CD4-positive, alpha-beta T cell treated with Interleukin-6 for 4 hours (primary cell): ENCODE measurements around the gene NFYC.

Experiments
- DNase-seq: peaks from one replicate; pipeline ENCODE4 v3.0.0-alpha.2; 2020; ENCODE audit warnings: mixed read lengths

NFYC gene

DNA sequence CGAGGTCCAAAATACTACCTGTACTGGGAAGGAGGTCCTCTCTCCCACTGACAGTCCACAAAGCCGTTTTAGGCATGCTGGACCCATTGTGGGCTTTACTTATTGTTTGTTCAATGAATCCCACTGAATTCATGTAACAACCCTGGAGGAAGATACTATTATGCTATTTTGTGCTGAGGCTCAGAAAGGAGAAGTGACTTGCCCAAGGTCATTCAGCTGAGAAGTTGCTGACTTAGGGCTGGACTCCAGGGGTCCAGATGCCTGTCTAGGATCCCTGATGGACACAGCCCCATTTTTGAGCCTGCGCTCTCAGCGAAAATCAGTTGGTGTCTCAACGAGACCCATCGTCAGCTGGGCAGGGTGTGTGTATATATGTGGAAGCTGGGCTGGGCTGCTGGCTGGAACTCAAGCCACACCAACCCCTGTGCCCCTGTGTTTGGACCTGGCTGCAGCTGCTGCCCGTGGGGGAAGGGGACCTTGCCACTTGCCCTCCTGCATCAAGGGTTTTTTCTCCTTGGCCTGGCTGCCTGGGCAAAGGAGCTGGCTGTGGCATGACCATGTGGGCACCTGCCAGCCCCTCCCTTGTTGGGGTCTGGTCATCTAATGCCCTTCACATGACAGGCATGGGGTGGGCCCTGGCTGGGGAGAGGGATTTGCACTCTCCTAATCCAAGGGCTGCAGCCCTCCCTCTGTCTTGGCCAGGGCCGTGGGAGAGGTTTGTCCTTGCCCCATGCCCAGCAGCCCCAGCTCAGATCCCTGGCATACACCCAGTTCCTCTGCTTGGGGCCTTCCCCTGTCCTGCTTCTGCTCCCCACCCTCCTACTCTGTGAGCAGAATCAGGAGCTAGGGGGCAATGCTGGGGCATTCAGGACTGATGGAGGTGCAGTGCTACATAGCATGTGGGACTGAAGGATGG lies 107.1 kb downstream of the NFYC start:
- no peak for DNase-seq

DNA sequence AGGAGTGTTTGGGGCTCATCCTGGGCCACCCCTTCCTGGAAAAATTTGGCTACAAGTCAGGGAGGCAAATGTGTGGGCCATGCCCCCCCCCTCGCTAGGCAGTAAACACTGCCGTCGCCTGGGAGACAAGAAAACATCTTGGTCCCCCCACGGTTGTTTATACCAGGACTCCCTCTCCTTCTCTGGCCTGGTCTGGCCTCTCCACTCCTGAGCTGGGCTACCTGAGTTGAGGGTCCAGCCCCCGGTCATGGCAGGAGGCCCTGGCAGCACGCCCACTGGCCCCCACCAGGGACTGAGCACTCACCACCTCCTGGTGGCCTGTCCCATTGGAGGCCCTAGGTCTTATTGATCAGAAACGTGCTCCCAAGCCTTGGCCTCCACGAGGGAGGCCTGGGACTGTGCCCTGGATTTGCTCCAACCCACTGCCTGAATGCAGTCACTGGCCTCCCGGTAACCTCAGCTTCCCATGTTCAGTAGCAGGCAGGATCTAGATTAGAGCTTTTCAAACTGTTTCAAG lies 107.9 kb downstream of the NFYC start:
- no peak for DNase-seq

DNA sequence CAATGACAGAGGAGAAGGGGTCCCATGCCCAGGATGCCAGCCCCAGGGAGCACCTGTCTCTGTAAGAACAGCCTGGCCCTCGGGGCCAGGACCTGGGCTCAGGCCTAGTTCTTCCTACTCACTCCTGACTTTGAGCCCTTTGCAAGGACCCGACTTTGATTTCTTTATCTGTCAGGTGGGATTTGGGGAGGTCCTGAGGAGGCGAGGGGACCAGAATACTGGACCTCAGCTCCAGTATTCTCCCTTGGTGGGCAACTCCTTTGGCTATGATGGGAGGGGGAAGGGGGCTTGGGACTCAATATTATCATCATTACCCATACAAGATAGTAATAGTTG lies 110.2 kb downstream of the NFYC start:
- DNase-seq: no peak

DNA sequence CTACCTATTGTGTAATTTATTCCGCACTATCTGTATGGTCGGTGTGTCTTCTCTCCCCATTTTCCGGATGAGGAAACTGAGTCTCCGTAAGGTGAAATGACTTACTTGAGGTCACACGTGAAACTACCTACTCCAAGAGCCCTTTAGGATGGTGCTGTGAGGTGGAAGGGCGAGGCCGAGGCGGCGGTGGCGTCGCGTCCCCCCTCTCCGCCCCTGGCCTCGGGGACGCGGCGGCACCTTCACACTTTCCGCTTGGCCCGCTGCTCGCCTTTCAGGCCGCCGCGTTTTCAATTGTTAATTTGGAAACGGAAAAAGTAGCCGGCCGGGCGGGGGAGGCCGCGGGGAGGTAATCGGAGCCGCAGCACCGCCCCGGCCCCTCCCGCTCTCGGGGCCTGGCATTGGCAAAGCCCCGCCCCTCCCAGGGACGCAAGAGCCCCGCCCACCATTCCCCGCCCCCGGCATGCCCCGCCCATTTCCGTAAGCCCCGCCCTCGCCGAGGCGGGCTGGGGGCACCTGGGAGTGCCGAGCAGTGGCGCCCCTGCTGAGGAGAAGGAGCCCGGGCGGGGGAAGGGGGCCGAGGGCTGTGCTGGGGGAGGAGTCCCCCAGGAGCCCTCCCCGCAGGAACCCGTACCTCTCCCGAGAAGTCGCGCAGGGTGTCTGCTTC lies 110.7 kb downstream of the NFYC start:
- peak; percentile 90 for DNase-seq

DNA sequence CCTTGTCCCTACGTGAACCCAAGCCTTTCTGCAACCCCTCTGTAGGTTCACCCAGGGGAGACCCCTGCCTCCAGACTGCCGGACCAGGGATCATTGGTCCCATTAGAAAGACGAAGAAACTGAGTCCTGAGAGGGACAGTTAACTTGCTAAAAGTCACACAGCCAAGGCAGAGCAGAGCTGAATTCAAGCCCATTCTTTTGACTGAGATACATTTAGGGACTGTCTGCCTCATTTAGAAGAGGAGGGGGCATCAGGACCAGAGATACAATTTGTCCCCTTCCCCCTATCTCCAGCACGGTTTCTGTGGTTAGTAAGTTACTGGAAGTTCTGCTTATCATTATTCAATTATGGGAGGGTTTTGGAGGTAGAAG lies 111.2 kb downstream of the NFYC start:
- DNase-seq: no peak

DNA sequence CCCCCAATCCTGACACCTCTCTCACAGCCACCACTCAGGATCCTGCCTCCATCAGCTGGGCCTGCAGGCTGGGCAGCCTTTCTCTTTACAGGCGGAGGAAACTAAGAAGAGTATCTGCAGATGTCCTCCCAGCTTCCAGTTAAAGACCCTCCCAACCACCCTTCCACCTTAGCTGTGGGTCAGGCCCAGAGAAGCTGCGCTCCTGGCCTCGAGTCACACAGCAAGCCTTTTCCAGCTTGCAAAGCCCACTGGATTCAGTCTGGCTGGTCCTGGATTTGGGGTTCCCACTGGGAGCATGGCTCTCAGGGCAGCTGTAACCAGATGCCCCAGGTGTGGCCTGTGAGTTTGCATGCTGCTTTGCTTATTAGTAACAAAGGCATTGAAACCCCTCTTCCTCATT lies 111.9 kb downstream of the NFYC start:
- DNase-seq: no peak

DNA sequence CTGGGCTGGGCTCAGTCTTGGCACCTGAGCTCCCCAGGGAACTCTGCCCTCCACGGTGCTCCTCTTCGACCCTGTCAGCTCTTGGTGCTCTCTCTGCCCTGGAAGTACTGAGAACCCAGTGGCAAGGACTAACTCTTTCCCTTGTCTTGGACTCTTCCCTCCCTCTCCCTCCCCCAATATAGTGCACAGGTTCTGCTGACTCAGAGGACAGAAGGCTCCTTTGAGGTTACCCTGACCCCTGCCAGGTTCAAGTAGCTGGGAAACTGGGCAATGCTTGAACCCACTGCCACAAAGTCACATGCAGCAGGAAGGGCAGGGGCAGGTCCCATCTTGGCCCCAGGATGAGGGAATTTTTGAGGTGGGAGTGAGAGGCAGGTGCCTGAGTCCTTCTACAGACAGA lies 112.4 kb downstream of the NFYC start:
- no peak for DNase-seq

DNA sequence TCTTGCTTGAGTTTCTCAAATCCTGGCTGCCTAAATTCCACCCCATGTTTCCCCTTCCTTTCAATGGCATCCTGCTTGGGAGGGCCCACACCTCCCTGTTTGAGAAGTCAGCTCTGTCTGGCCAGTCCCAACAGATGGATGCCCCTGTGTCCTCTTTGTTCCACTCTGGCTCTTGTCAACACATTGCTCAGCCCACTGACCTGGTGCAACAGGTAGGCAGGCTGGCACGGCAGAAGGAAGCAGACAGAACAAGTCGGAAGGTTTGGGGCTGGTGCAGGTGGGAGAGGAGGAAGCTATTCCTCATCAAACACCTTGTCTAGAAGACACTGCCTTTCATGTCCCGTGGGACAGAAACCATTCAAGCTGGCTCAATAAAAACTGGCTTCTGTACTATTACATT lies 114.7 kb downstream of the NFYC start:
- no peak for DNase-seq

DNA sequence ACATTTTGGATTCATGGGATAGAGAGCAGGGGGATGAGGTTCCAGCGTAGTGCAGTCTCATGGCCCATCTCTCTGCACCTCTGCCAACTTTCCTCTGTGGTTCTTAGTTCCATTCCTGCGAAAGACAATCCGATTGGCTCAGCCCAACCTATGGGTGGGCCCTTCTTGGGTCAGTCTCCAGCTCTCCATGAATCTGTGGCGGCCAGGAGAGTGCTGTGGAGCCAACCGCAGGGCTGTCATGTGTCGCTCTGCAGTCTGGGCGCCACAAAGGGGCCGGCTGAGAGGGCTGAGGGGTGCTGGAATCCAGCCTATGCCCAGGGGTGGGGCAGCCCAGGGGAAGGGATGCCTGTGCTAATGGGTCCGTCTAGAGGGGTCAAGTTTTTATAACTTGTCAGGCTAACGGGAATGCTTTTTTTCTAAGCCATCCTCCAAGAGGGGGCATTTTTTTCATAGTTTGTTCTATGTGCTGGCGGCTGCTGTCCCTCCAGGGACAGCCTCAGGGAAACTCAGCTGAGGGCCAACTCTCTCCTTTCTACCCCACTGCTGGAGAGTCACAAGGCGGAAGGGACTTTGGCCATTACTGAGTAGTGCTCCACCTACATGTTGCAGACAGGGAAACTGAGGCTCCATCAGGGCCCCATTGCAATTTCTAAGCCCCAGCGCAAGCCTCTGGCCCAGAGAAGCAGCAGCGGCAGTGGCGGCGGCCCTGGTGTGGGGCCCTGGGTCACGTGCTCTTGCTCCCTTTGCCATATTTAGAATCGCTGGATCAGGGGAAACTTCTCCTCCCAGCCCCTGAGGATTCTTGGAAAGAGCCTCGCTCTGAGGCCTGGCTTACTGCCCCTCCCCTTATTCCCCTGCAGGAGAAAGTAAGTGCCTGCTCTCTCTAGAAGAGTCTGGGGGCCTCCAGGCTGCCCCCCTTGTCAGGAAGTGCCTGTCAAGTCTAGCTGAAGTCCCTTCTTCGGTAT lies 115.5 kb downstream of the NFYC start:
- no peak for DNase-seq

DNA sequence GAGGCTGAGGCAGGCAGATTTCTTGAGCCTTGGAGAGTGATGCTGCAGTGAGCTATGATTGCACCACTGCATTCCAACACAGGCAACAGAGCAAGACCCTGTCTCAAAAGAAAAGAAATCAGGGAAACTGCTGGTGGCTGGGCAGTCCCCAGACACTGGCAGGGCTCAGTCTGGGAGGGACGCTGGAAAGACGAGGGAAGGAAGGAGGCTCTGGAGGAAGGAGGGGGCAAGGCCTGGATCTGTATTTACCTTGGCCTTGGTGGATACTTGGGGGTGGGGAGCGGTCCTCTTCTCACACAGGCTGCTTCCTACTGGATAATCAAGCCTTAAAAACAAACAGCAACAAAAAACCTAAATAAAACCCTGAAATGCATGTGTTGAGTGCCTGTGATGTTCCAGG lies 116.5 kb downstream of the NFYC start:
- no peak for DNase-seq

DNA sequence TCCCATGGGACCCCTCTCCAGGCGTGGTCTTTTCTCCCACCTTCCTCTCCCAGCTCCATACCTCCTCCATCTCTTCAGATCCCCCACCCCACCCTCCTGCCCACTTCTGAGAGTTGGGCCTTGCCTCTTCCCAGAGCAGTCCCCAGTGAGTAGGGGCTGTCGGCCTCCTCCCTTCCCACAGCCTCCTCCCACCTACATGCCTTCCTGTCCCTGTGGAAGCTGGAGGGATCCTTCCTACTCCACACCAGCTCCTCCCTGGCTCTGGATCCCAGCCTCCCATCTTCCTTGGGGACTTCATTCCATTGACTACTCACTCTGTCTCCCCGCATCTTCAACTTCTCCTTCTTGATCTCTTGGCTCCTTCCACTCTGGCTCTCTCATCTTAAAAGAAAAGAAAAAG lies 116.9 kb downstream of the NFYC start:
- no peak for DNase-seq

DNA sequence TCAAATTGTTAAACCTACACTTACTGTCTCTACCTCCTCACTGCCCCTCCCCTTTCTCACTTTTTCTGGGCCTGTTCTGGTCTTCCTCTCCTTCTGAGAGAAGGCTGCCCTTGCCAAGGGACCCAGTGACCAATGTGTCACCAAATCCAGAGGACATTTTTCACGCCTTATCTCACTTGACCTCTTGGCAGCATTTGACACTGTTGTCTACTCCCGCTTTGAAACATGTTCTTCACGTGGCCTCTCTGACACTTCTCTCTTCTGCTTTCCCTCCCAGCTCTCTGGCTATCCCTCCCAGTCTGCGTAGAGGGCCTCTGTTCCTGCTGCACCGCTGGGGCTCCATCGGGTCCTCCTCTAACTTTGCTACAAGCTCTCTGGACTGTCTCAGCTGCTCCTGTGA lies 117.4 kb downstream of the NFYC start:
- no peak for DNase-seq

DNA sequence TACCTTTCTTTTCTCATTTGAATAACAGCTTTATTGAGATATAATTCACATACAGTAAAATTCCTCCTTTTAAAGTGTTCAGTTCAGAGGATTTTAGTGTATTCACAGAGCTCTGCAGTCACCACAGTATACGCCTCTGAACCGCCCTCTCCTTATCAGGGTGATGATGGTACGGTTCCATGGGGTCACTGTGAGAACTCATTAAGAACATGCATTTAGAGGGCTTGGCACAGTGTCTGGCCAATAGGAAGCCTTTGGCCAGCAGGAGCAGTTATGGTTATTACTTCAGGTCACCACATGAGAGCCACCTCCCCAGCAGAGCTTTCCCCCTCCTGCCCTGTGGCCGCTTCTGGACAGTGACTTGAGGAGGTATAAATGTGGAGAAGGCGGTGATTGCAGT lies 119.4 kb downstream of the NFYC start:
- DNase-seq: no peak

DNA sequence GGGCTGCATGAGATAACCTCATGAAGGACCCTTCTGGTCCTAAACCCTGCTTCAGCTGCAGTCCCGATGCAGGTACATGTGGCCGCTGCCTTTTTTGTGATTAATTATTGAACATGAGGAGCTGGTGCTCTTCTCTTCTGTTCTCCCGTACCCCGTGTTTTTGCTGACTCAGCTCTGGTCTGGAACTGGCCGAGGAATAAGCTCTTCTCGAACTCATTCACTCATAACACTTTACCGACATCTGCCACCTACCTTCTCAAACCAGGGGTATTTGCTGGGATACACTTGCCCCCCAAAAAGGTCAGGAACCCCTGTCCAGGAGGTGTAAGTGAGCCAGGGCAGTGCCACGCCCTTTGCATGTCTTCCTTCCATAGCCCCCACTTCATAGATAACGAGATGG lies 123.9 kb downstream of the NFYC start:
- no peak for DNase-seq

DNA sequence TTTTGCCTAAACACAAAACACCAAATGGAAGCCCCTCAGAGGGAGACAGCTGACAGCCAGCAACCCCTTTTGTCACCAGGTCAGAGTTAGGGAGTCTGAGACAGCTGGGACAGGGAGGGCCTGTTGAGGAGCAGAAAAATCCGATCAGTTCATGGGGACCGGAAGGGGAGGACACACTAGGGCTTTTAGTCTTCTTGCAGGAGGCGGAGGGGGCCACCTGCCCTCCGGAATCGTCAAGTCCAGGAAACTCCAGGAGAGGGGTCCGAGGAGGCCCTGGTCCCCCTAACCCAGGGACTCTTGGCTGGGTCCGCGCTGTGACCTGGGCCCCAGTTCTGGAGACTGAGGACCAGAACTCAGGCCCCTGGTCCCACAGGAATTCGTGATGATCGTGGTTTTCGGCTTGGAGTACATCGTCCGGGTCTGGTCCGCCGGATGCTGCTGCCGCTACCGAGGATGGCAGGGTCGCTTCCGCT lies 126.3 kb downstream of the NFYC start:
- DNase-seq: no peak

DNA sequence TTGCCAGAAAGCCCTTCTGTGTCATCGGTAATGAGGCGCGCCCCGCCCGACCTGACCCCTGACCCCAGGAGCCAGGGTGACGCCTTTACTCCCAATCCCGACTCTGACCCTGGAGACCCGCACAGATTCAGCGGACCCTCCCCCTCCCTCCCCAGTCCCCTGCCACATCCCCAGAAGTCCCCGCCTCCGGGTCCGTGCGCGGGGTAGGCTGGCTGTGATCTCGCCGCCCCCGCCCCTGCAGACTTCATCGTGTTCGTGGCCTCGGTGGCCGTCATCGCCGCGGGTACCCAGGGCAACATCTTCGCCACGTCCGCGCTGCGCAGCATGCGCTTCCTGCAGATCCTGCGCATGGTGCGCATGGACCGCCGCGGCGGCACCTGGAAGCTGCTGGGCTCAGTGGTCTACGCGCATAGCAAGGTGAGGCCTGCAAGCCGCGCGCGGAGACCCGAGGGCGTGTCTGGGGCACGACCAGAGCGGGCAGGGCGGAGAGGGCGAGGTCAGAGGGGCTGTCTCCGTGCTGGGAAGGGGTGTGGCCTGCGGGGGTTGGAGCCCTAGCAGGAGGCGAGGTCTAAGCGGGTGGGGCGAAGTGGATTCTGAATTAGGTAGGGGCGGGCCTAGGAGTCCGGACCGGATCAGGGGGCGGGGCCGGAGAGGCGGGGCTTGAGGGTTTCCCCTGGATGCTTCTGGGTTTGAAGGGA lies 126.9 kb downstream of the NFYC start:
- DNase-seq: peak; percentile 94

DNA sequence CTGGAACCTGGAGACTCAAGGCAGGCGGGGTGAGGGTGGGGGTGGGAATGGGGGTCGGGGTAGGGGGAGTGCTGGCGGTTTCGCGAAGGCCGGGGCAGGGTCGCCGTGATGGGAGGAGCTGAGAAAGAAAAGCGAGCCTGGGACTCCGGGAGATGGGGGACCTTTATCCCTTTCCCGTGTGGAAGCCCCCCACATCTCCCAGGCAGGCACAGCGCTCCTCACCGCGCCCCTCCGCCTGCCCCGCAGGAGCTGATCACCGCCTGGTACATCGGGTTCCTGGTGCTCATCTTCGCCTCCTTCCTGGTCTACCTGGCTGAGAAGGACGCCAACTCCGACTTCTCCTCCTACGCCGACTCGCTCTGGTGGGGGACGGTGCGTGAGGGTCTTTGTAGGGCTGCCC lies 127.6 kb downstream of the NFYC start:
- no peak for DNase-seq

DNA sequence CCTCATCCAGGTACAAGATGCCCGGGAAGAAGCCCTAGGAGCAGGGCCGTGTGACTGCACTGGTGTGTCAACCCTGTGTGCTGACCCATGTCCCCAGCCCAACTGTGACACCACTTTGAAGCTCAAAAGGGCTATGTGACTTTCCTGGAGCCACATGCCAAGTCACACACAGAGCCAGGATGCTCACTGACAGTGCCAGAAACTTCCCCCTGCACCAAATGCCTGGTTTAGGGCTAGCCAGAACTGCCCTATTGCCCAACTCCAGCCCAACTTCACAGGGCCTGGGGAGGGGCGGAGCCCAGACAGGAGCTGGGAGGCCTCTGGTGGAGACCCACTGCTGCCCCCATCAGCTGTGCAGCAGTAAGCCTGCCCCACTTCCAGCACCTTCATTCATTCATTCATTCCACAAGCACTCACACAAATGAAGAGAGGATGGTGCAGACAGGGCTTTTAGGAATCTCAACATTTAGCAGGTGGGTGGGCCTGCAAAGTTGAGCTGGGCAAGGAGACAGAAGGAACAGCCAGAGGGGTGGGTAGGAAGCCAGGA lies 128.8 kb downstream of the NFYC start:
- no peak for DNase-seq
